Karpas-422 (cell line): Measurements from ENCODE around the gene DNPEP. TPM values are rescaled to one million over a fixed set of nuclear protein-coding genes. Genes with fewer than 3 reads are reported as not detected.

Experiments
- DNase-seq: peaks from one replicate; pipeline ENCODE4 v3.0.0-alpha.2; 2015
- H2AFZ ChIP-seq: fragments of 200-600 bp; sonication (generic); 2 replicates; pipeline ENCODE4 v1.6.1; 2014; ENCODE audit warnings: antibody characterized with exemption, low read length, mixed read lengths
- H3K27ac ChIP-seq: fragments of 200-600 bp; sonication (generic); 2 replicates; pipeline ENCODE4 v1.5.1; 2014; ENCODE audit warnings: mild to moderate bottlenecking, low read length, moderate library complexity
- H3K27me3 ChIP-seq: fragments of 200-600 bp; sonication (generic); 2 replicates; pipeline ENCODE4 v1.6.1; 2014; ENCODE audit warnings: low read length, mixed read lengths
- H3K36me3 ChIP-seq: fragments of 200-600 bp; sonication (generic); 2 replicates; pipeline ENCODE4 v1.6.1; 2014; ENCODE audit warnings: low read length, mixed read lengths; ENCODE audit not compliant: insufficient read depth
- H3K4me1 ChIP-seq: fragments of 200-600 bp; sonication (generic); 2 replicates; pipeline ENCODE4 v1.6.1; 2014; ENCODE audit warnings: mild to moderate bottlenecking, low read length, mixed read lengths
- H3K4me2 ChIP-seq: fragments of 200-600 bp; sonication (generic); 2 replicates; pipeline ENCODE4 v1.6.1; 2014; ENCODE audit warnings: low read length, low read depth, mild to moderate bottlenecking; ENCODE audit not compliant: poor library complexity, severe bottlenecking
- H3K4me3 ChIP-seq: fragments of 200-600 bp; sonication (generic); 2 replicates; pipeline ENCODE4 v1.5.1; 2014; ENCODE audit warnings: mild to moderate bottlenecking, antibody characterized with exemption, low read length, mixed read lengths
- H3K79me2 ChIP-seq: fragments of 200-600 bp; sonication (generic); 2 replicates; pipeline ENCODE4 v1.6.1; 2014; ENCODE audit warnings: mild to moderate bottlenecking, low read length, mixed read lengths
- H3K9ac ChIP-seq: fragments of 200-600 bp; sonication (generic); 2 replicates; pipeline ENCODE4 v1.6.0; 2014; ENCODE audit warnings: low read length
- H3K9me2 ChIP-seq: fragments of 200-600 bp; sonication (generic), shearing (Covaris generic); replicated peaks from 2 replicates; pipeline ENCODE4 v1.6.0; 2014; ENCODE audit warnings: mild to moderate bottlenecking, low read length, moderate library complexity; ENCODE audit not compliant: insufficient read depth
- H3K9me3 ChIP-seq: fragments of 300-700, 200-600 bp; sonication (generic); 2 replicates; pipeline ENCODE4 v1.6.1; 2014; ENCODE audit warnings: low read length, mixed read lengths
- H4K20me1 ChIP-seq: fragments of 200-600 bp; sonication (generic); 2 replicates; pipeline ENCODE4 v1.6.1; 2014; ENCODE audit warnings: mild to moderate bottlenecking, antibody characterized with exemption, low read length, low read depth; ENCODE audit not compliant: insufficient read depth
- total RNA-seq: library from RNA; depleted of rRNA; stranded (reverse); fragments of >200 nt; shearing (Covaris generic); gene quantifications from 2 replicates; pipeline ENCODE4 v1.2.3, GENCODE V29; 2014; ENCODE audit warnings: low replicate concordance

DNPEP gene
- total RNA-seq, 1 experiment from 2014 or later: 77.9 TPM

DNA sequence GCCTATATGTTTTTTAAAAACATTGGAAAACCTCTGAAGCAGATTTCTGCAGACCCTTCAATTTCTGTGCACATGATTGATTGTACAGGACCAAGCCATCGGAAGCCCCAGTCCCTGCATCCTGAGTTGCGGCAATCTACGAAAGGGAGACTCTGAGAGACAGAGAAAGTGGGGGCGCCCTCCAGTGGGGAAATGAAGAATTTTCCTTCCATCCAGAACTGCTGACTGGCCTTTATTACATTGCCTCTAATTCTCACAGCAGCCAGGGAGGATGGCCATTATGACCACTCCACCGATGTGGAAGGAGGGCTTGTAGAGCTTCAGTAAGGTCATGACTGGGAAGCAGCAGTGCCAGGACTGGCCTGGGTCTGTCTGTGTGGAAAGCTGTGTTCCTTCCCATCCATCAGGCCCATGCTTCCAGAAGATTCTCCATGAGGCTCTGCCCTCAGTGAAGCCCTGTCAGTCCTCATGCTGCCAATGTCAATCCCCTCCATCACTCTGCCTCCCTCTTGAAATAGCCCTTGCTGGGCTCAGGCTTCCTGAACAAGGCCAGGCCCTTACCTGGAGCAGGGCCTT lies 35.2 kb downstream of the DNPEP start:
- Histone ChIP-seq H3K4me1 (peaks cover 3% of the 10 kb centered on the region), H3K9me3 (no peaks in the 10 kb centered on the region), H3K9ac (no peak overlapping the region), H4K20me1 (no peaks in the 10 kb centered on the region), H3K27me3 (no peaks in the 10 kb centered on the region), H3K27ac (no peak overlapping the region), H3K4me2 (no peak overlapping the region), H3K79me2 (no peaks in the 10 kb centered on the region), H3K36me3 (no peaks in the 10 kb centered on the region), H3K9me2 (no peaks in the 10 kb centered on the region), H3K4me3 (no peak overlapping the region), H2AFZ (no peak overlapping the region)
- peak; percentile 89 for DNase-seq

DNA sequence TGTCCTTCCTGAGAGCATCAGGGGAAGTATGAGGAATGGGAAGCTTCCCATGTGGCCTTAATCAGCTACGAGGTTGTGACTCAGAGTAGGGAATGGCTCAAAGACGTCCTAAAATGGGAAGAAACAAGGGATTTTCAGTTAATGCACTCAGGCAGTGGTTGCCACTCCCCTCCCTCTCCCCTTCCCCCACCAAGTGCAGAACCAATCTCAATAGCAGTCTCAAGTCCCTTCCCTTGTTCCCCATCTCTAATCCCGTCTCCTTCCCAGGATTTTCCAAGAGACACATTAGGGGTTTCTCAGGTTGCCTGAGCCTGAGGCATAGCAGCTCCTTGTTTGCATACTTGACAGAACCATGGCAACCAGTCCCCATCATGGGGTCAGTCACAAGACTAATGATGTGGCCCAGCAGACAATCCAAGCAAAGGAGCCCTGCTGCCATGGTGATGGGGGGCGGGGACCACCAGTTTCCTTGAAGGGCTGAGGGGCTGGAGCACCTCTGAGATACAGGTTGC lies 36.9 kb downstream of the DNPEP start:
- Histone ChIP-seq H2AFZ (no peak overlapping the region), H3K79me2 (no peaks in the 10 kb centered on the region), H3K4me1 (peaks cover 3% of the 10 kb centered on the region), H3K4me3 (no peak overlapping the region), H3K4me2 (no peak overlapping the region), H3K36me3 (no peaks in the 10 kb centered on the region), H3K27ac (no peak overlapping the region), H3K27me3 (no peaks in the 10 kb centered on the region), H3K9ac (no peak overlapping the region), H4K20me1 (no peaks in the 10 kb centered on the region), H3K9me2 (no peaks in the 10 kb centered on the region), H3K9me3 (no peaks in the 10 kb centered on the region)
- DNase-seq: no peak

DNA sequence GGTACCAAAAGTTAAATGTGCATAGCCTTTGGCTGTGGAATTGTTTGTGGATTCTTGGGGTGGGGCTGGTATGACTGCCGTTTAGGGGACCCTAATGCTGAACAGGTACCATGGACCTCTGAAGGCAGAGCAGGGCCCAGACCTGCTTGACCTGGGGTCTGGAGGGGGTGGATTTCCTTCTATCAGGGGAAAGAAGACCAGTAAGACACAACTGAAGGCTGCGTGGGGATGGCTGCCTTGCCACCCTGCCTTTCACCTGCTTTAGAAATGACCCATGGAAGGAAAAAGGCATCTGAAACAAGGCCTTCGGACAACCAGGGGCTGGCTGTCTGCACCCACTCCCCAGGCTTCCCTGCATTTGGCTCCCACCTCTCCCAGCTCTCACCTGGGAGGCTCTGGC lies 37.5 kb downstream of the DNPEP start:
- Histone ChIP-seq H3K27ac (no peak overlapping the region), H3K9me2 (no peaks in the 10 kb centered on the region), H3K79me2 (no peaks in the 10 kb centered on the region), H3K36me3 (no peaks in the 10 kb centered on the region), H4K20me1 (no peaks in the 10 kb centered on the region), H3K9ac (no peak overlapping the region), H3K4me3 (no peak overlapping the region), H3K4me2 (no peak overlapping the region), H3K27me3 (no peaks in the 10 kb centered on the region), H3K9me3 (no peaks in the 10 kb centered on the region), H2AFZ (no peak overlapping the region), H3K4me1 (peaks cover 3% of the 10 kb centered on the region)
- DNase-seq: no peak

DNA sequence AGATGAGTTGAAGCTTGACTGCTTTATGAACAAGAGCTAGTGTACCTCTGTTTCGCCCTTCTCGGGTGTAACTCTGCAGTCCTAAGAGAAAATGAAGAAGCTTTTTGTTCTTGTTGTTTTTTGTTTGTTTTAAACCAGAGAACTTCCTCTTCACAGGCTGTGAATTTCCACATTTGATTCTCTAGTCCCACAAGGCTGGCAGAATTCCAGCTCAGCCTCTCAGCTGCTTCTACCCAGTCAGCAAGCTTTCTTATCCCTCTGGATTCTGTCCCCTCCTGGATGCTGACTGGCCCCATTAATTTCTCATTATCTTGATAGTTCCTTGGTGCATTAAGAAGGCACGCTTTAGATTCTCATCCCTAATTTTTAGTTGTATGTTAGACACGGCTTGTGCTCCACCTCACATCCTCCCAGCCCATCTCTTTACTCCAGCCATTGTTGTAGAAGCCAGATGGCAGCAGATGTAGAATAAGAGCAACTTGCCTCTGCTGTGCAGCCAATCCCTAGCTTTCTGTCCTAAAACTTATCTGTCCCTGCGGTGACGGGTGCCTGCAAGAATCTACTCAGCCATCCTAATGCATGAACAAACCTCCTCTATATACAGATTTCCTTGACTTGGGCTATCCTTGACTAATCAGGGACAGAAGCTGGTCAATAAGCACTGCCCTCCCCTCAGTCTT lies 42.8 kb downstream of the DNPEP start:
- H3K27me3 ChIP-seq: no peaks in the 10 kb centered on the region
- H3K9me3 ChIP-seq: no peaks in the 10 kb centered on the region
- no peak overlapping the region for H2AFZ ChIP-seq
- no peaks in the 10 kb centered on the region for H3K9me2 ChIP-seq
- no peaks in the 10 kb centered on the region for H4K20me1 ChIP-seq
- H3K79me2 ChIP-seq: no peaks in the 10 kb centered on the region
- no peak overlapping the region for H3K4me2 ChIP-seq
- H3K4me1 ChIP-seq: no peaks in the 10 kb centered on the region
- no peak overlapping the region for H3K4me3 ChIP-seq
- no peak overlapping the region for H3K9ac ChIP-seq
- H3K27ac ChIP-seq: no peak overlapping the region
- no peak for DNase-seq
- H3K36me3 ChIP-seq: no peaks in the 10 kb centered on the region

DNA sequence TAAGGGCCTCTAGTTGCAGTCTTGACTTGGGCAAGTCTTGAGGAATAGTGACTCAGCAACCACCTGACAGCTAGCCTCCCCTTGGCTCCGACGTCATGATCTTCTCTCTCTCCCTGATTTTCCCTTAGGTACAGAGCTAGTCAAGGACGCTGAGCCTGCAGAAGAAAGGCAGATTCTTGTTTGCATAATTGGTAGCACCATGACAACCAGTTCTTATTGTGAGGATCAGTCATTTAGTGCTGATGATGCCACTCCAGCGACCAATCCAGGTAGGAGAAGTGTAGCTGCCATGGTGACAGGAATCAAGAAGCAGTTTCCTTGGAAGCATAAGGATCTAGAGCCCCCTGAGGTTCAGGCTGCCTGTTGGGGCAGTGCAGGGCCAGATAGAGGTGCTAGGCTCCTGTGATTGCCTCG lies 52.3 kb downstream of the DNPEP start:
- H3K4me2 ChIP-seq: no peak overlapping the region
- no peaks in the 10 kb centered on the region for H3K79me2 ChIP-seq
- DNase-seq: no peak
- no peaks in the 10 kb centered on the region for H3K27me3 ChIP-seq
- H3K36me3 ChIP-seq: no peaks in the 10 kb centered on the region
- no peak overlapping the region for H3K4me3 ChIP-seq
- H3K9me2 ChIP-seq: no peaks in the 10 kb centered on the region
- no peak overlapping the region for H3K27ac ChIP-seq
- H4K20me1 ChIP-seq: no peaks in the 10 kb centered on the region
- H3K9me3 ChIP-seq: no peaks in the 10 kb centered on the region
- no peak overlapping the region for H3K9ac ChIP-seq
- 0 out of 2 replicates have a peak, but pooled peaks cover 3% of the 10 kb centered on the region for H3K4me1 ChIP-seq
- no peak overlapping the region for H2AFZ ChIP-seq

DNA sequence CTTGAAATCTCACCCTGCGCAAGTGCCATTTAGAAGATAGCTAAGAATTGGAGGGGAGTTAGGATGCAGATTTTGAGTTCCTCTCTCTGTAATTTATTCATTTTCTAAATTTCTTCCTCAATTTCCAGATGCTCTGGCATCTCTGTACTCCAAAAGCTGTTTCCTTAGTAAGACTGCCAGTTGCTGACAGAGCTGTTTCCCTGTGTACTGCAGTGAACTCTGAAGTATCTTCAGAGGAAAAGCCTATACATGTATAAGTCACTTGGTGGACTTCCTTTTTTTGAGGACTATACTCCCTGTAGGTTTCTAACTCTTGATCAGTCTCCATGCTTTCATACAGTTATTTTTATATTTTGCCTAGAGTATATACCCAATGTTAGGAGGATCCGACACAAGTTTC lies 53.6 kb downstream of the DNPEP start:
- 0 out of 2 replicates have a peak, but pooled peaks cover 3% of the 10 kb centered on the region for H3K4me1 ChIP-seq
- no peak overlapping the region for H3K9ac ChIP-seq
- H3K9me2 ChIP-seq: no peaks in the 10 kb centered on the region
- H3K27me3 ChIP-seq: no peaks in the 10 kb centered on the region
- H4K20me1 ChIP-seq: no peaks in the 10 kb centered on the region
- no peak for DNase-seq
- no peak overlapping the region for H3K4me2 ChIP-seq
- H2AFZ ChIP-seq: no peak overlapping the region
- no peak overlapping the region for H3K4me3 ChIP-seq
- no peak overlapping the region for H3K27ac ChIP-seq
- no peaks in the 10 kb centered on the region for H3K9me3 ChIP-seq
- no peaks in the 10 kb centered on the region for H3K79me2 ChIP-seq
- no peaks in the 10 kb centered on the region for H3K36me3 ChIP-seq

DNA sequence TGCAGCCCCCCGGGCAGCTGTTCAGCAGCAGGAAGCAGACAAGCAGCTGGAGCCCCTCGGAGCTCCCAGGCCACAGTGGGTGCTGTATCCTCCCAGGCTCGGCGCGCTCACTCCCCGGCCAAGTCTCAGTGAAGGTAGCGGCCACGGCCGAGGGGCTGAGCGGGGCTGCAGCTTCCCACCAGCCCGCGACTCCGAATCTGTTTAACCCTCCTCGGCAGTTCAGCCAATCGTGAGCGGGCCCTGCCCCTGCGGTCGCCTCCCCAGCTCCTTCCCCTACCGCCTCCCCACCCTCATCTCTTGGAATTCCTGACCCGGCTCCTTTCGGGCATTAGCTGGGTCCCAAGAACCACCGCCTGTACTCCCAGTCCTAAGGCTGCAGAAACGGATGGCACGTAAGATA lies 55.2 kb downstream of the DNPEP start, which contains the start of gene RESP18:
RESP18 (minus strand) TSS at position 203 of the 400 bp plus-strand sequence.
- Histone ChIP-seq H4K20me1 (no peaks in the 10 kb centered on the region), H2AFZ (no peak within 1 kb of the TSS), H3K4me1 (0 out of 2 replicates have a peak, but pooled peaks cover 3% of the 10 kb centered on the region), H3K79me2 (no peaks in the 10 kb centered on the region), H3K4me2 (no peak within 1 kb of the TSS), H3K9me2 (no peaks in the 10 kb centered on the region), H3K9ac (no peak within 1 kb of the TSS), H3K27ac (no peak within 1 kb of the TSS), H3K9me3 (no peaks in the 10 kb centered on the region), H3K27me3 (no peaks in the 10 kb centered on the region), H3K4me3 (no peak within 1 kb of the TSS), H3K36me3 (no peaks in the 10 kb centered on the region)
- no peak for DNase-seq

DNA sequence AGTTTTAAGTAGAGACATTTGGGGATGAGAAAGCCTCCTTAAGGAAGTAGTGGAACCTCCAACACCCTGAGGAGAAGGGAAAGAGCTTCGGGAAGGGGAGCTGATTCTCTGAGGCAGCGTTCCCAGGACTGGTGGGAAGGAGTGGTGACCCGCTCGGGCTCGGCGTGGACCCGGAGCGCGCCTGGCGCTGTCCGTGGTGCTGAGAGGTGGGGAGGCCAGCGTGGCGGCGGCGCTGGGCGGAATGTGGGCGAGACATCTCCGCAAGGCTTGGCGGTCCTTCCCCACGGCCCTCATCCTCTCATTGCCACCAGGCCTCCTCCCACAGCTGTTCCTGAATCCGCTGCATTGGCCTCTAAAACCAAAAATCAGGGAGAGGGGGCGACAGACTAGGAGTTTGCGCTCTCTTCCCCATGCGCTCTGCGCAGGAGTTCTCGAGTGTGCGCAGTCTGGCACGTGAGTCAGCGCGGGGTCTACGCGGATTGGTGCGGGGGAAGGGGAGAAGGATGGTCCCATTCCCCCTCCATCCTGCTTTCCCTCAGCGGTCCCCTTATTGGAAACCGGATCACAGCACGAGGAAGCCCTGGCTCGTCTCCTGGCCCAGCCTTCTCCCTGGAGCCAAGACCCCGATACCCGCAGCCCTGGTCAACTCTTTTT lies 56.0 kb downstream of the DNPEP start:
- no peak for DNase-seq
- no peak overlapping the region for H3K27ac ChIP-seq
- no peaks in the 10 kb centered on the region for H3K9me2 ChIP-seq
- H3K79me2 ChIP-seq: no peaks in the 10 kb centered on the region
- 0 out of 2 replicates have a peak, but pooled peaks cover 3% of the 10 kb centered on the region for H3K4me1 ChIP-seq
- no peak overlapping the region for H2AFZ ChIP-seq
- no peaks in the 10 kb centered on the region for H3K36me3 ChIP-seq
- H3K9ac ChIP-seq: no peak overlapping the region
- H3K27me3 ChIP-seq: no peaks in the 10 kb centered on the region
- no peak overlapping the region for H3K4me2 ChIP-seq
- H3K9me3 ChIP-seq: no peaks in the 10 kb centered on the region
- no peak overlapping the region for H3K4me3 ChIP-seq
- H4K20me1 ChIP-seq: no peaks in the 10 kb centered on the region
